Measurements from ENCODE around the gene CHRNA4. TPM values are rescaled to one million over a fixed set of nuclear protein-coding genes. Genes with fewer than 3 reads are reported as not detected.

CHRNA4 gene
- polyA plus RNA-seq, 1 of the 3 experiments (the other 2 are of a cell fraction), result not detected

DNA sequence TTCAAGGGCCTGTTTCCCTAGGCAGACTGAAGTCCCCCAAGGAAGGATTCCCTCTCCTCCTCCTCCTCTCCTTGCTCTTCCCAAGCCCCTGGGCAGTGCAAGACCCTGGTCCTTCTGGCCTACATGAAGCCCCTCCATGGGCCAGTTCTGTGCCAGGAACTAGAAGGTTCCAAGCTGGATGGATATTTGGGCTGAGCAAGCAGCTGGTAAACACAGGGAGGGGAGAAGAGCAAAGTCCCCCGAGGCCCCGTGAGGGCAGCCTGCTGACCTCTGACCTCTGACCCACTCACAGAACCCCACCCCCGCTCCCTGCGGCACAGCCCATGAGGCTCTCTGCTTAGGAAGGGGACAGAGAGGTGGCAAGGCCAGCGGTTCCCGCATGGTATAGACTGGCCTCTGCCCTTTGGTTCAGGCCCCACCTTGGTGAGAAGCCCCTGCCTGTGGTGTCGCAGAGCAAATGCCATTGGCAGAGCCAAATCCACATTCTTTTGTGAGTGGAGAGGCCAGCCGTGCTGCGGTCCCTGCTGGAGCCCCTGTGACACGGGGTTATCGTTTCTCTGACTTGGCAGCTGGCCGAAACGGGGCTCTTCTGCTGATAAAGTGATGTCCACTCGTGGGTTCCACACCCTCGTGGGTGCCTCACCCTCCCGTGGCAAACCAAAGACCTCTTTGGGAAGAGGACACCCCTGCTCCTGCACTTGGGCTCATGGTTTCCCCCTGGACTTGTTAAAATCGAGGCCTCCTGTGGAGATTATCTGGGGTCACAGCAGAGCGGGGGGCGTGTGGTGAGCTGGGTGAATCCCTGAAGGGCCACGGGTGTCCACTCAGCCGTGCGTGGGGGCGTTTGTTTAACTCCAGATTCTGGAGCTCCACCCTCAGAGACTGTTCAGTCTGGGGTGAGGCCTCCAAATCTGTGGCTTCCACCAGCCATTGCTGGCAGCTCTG is 2.1 kb upstream of the CHRNA4 start:
- Histone ChIP-seq H3K9me3 (no peaks in the 10 kb centered on the region), H3K9ac (no peak overlapping the region), H3K4me1 (ENCODE audit: control insufficient read depth in 1 of 2, insufficient read depth in 2 of 2, low read depth in 1 of 2, low read length in 1 of 2) (peaks cover 0 to 4% of the 10 kb centered on the region in 2 experiments; a peak in 1 of 4 replicates), H3K79me2 (ENCODE audit: insufficient read depth) (no peaks in the 10 kb centered on the region), H3K4me2 (no peak overlapping the region), H3K36me3 (replicated peaks in 1 of 2; ENCODE audit: control insufficient read depth in 1 of 2, insufficient read depth in 2 of 2, low read length in 1 of 2) (no peaks in the 10 kb centered on the region), H3K27ac (ENCODE audit: low read depth in 2 of 2, low read length in 1 of 2) (no peak overlapping the region), H3K9me2 (no peaks in the 10 kb centered on the region), H2AFZ (ENCODE audit: low read depth) (no peak overlapping the region), H3K4me3 (ENCODE audit: low read depth in 2 of 2, low read length in 1 of 2) (no peak overlapping the region), H3F3A (replicated peaks; ENCODE audit: insufficient read depth) (no peaks in the 10 kb centered on the region), H4K20me1 (ENCODE audit: insufficient read depth) (no peaks in the 10 kb centered on the region), H3K27me3 (ENCODE audit: insufficient read depth) (no peaks in the 10 kb centered on the region)
- TF ChIP-seq FOXJ3 (CRISPR knock-in tag; IDR thresholded peaks at IDR 0.05) (no peak), TAF1 (IDR thresholded peaks at IDR 0.05; ENCODE audit: borderline replicate concordance, low read depth, low read length) (no peak), EZH2phosphoT487 (IDR thresholded peaks at IDR 0.05; ENCODE audit: borderline replicate concordance, low read depth) (no peak)
- TF ChIP-seq, protein P1, sequence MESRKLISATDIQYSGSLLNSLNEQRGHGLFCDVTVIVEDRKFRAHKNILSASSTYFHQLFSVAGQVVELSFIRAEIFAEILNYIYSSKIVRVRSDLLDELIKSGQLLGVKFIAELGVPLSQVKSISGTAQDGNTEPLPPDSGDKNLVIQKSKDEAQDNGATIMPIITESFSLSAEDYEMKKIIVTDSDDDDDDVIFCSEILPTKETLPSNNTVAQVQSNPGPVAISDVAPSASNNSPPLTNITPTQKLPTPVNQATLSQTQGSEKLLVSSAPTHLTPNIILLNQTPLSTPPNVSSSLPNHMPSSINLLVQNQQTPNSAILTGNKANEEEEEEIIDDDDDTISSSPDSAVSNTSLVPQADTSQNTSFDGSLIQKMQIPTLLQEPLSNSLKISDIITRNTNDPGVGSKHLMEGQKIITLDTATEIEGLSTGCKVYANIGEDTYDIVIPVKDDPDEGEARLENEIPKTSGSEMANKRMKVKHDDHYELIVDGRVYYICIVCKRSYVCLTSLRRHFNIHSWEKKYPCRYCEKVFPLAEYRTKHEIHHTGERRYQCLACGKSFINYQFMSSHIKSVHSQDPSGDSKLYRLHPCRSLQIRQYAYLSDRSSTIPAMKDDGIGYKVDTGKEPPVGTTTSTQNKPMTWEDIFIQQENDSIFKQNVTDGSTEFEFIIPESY (IDR thresholded peaks at IDR 0.05; ENCODE audit: borderline replicate concordance, low read depth), result no peak
- CTCF ChIA-PET, result interaction anchor here (2.4 to 3.2 kb wide), 2 partner anchors 19 to 53 kb away, joined by 21 to 26 read pairs; no protein-coding TSS in a partner anchor
- POLR2A ChIA-PET, result interaction anchor here (0.7 kb wide), 1 partner anchor 58 kb away, joined by 3 read pairs; no protein-coding TSS in a partner anchor
- 61% methylated on average over 13 of the region's 23 CpGs for WGBS (ENCODE audit: low lambda C conversion rate)
- no peak for DNase-seq

- Histone ChIP-seq H3K27me3 (ENCODE audit: insufficient read depth) (no peaks in the 10 kb centered on the region), H3K4me1 (ENCODE audit: control insufficient read depth in 1 of 2, insufficient read depth in 2 of 2, low read depth in 1 of 2, low read length in 1 of 2) (peaks cover 0 to 4% of the 10 kb centered on the region in 2 experiments; a peak in 1 of 4 replicates), H4K20me1 (ENCODE audit: insufficient read depth) (no peaks in the 10 kb centered on the region), H3K36me3 (replicated peaks in 1 of 2; ENCODE audit: control insufficient read depth in 1 of 2, insufficient read depth in 2 of 2, low read length in 1 of 2) (no peaks in the 10 kb centered on the region), H3K79me2 (ENCODE audit: insufficient read depth) (no peaks in the 10 kb centered on the region), H3K4me3 (ENCODE audit: low read depth in 2 of 2, low read length in 1 of 2) (no peak overlapping the region), H3K27ac (ENCODE audit: low read depth in 2 of 2, low read length in 1 of 2) (no peak overlapping the region), H2AFZ (ENCODE audit: low read depth) (no peak overlapping the region), H3K4me2 (no peak overlapping the region), H3K9me3 (no peaks in the 10 kb centered on the region), H3K9ac (no peak overlapping the region), H3K9me2 (no peaks in the 10 kb centered on the region), H3F3A (replicated peaks; ENCODE audit: insufficient read depth) (no peaks in the 10 kb centered on the region)
- 59% methylated on average over 10 of the region's 16 CpGs for WGBS (ENCODE audit: low lambda C conversion rate)
- TF ChIP-seq, protein P2, sequence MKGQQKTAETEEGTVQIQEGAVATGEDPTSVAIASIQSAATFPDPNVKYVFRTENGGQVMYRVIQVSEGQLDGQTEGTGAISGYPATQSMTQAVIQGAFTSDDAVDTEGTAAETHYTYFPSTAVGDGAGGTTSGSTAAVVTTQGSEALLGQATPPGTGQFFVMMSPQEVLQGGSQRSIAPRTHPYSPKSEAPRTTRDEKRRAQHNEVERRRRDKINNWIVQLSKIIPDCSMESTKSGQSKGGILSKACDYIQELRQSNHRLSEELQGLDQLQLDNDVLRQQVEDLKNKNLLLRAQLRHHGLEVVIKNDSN (IDR thresholded peaks at IDR 0.05; ENCODE audit: borderline replicate concordance, low read depth), result no peak
- TF ChIP-seq FOXJ3 (CRISPR knock-in tag; IDR thresholded peaks at IDR 0.05), result no peak
- ChIA-PET POLR2A (no interaction called here), CTCF (interaction anchor here (0.6 to 3.2 kb wide), 3 partner anchors 20 to 139 kb away, joined by 3 to 26 read pairs (median 21); no protein-coding TSS in a partner anchor)
- no peak for DNase-seq
Measured at GRCh38 chr20:63362436-63363009, 1.4 kb upstream of the CHRNA4 start.

Measured in SK-N-SH (cell line).